NCI-H345 (cell line): Measurements from ENCODE around the gene TSHZ1.

Experiments
- DNase-seq: peaks from one replicate; lab custom pipeline; 2025; lab: John Stamatoyannopoulos, UW

The TSHZ1 gene

DNA sequence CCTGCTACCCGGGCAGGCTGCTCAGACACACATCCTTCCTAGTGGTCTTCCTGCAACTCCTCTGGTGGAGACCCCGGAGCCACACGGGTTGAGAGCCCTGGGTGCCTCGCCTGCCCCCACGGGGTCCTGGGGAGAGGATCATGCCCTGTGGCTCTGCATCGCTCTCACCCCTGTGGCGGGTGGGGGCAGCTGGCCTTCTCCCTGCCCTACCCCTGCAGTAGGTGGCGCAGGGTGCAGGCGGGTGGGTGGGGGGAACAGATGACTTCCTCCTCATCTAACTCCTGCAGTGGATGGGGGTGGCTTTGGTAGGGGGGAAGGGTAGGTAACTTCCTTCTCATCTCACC is 38.5 kb downstream of the TSHZ1 start:
- DNase-seq: no peak

DNA sequence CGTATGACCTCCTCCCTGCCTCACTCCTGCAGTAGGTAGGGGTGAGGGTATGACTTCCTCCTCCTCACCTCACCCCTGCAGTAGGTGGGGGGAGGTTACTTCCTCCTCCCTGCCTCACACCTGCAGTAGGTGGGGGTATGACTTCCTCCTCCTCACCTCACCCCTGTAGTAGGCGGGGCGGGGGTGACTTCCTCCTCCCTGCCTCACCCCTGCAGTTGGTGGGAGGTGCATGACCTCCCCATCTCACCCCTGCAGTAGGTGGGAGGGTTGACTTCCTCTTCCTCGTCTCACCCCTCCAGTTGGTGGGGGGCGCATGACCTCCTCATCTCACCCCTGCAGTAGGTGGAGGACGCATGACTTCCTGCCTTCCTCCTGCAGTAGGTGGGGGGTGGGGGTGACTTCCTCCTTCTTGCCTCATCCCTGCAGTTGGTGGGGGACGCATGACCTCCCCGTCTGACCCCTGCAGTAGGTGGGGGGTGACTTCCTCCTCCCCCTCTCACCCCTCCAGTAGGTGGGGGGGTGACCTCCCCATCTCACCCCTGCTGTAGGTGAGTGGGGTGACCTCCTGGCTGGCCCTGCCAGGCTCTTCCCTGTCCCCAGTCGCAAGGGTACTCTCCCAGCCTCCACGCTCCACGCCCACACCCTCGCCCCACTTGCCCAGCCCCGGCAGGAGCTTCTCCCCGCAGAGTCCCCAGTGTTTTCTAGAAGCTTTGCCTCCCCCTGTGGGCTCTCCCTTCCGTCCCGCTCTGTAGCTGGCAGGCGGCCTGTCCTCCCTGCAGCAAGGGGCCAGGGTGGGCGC is 39.3 kb downstream of the TSHZ1 start:
- no peak for DNase-seq

DNA sequence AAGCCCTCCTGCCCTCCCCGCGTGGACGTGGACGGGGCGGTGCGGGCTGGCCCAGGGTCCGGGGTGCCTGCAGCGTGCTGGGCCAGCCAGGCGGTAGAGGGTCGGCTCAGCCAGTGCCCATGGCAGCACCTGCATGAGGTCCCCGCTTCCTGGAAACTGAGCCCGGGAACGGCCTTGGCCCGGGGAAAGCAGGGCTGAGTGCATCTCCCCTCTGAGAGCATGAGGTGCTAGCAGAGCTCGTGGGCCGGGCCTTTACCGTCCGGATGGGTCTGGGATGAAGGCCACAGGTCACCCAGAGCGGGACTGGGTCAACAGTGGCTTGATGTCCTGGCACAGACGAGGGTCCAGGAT is 39.8 kb downstream of the TSHZ1 start:
- DNase-seq: no peak

DNA sequence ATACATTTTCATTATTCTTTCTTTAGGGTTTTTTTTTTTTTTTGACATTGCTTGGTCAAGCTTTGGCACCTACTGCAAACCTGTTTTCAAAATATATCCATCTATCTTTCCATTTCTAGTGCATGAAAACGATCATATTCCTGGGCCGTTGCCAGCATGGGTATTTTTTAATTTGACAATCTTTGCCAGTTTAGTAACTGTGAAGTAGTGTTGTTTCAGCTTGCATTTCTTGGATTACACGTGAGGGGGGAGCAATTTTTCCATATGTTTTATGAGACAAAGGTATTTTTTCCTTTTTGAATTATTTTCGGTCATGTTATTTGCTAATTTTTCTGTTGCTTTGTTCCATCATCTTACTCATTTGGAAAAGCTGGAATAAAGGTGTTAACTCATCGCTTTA is 40.9 kb downstream of the TSHZ1 start:
- no peak for DNase-seq

DNA sequence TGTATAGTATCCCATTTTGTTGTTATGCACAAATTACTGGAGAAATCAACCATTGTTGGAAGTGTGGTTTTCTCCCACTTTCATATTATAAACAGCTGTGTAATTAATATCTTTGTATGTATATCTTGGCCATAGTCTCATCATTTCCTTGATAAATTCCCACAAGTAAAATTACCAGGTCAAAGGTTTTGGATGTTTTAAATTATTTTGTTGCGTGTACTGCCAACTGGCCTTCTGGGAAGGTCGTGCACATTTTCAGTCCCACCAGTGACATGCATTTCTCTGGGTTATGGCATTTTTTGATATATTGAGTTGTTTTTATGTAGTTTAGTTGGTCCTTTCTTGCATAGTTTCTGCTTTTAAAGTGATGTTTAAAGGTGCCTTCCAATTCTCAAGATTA is 41.5 kb downstream of the TSHZ1 start:
- no peak for DNase-seq

DNA sequence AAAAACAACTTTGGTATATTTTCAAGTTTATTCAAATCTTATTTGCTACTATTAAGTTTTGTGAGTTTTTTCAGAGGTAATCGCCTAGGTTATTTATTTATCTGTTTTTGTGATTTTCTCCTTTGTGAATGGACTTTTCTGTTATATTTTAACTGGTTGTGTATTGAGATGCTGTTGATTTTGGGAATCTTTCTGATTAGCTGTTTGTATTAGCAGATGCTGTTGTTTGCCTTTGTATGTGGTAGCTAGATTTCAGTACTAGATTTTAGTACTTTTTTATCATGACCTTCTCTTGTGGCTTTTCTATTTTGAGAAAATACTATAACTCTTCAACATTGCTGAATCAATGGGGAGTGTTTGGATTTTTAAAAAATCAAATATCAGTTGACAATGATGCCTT is 42.4 kb downstream of the TSHZ1 start:
- no peak for DNase-seq

DNA sequence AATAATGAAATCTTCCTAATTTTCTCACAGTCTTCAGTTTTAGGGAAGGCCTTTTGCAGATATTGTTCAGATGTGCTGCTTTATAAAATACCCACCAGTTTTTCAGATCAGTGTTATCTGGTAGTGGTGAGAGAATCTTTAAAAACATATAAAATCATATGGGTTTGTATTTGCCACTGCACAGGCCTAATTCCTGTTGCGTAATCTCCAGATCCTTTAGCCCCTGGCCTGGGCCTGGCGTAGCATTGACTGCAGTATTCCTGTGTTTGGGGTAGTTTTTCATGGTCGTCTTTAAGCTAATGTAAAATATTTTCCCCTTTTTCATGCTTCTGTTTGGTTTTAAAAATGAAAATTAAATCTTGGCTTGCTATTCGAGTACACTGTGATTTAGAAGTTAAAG is 43.2 kb downstream of the TSHZ1 start:
- no peak for DNase-seq

DNA sequence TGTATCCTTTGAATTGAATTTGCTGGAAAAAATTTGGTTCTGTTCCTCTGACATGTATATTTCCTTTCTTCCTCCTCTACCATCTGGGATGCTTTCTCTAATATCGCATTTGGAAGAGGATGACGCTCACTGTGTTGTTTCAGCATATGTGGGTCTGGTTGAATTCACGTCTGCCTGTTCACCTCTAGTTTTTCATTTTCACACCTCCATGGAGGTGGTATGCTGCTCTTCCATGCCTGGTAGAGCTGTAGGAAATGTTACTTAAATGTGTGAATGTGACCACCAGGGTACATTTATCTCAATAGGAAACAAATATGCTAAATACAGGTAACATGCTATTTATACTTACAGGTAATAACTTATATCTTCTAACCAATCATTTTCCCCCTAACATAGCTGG is 44.5 kb downstream of the TSHZ1 start:
- DNase-seq: no peak

DNA sequence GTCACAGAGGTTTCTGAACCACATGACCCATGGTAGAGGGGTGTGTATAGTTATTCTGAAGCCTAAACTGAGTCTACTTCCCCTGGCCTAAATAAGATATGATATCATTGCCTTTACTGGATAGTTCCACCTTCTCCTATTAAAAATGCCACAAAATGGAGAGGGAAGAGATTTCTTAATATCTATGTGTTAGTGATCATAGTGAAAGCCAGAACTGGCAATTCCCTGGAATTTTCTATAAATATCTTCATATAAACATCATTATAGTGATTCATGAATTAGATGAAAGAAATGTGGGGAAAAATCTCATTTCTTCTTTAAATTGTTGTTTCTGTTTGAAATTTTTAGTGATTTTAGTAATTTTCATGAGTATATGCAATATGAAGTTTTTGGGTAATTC is 45.8 kb downstream of the TSHZ1 start:
- DNase-seq: no peak

DNA sequence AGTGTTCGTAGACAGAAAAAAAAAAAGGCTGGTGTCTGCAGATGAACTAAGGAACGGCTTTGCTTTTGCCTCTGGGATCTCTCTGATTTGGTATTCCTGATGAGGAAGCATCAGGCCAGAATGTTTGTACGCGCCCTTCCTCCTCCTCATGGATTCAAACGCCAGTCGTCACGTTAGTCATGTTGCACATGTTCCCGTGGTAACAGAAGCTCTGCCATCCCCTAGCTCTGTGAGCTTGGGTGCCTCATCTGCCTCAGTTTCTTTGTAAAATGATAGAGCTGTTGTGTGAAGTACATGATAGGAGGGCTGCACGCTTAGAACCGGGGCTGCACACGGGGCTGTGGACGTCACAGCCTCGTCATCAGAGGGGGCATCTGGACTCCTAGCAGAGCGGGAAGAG is 47.0 kb downstream of the TSHZ1 start:
- no peak for DNase-seq

DNA sequence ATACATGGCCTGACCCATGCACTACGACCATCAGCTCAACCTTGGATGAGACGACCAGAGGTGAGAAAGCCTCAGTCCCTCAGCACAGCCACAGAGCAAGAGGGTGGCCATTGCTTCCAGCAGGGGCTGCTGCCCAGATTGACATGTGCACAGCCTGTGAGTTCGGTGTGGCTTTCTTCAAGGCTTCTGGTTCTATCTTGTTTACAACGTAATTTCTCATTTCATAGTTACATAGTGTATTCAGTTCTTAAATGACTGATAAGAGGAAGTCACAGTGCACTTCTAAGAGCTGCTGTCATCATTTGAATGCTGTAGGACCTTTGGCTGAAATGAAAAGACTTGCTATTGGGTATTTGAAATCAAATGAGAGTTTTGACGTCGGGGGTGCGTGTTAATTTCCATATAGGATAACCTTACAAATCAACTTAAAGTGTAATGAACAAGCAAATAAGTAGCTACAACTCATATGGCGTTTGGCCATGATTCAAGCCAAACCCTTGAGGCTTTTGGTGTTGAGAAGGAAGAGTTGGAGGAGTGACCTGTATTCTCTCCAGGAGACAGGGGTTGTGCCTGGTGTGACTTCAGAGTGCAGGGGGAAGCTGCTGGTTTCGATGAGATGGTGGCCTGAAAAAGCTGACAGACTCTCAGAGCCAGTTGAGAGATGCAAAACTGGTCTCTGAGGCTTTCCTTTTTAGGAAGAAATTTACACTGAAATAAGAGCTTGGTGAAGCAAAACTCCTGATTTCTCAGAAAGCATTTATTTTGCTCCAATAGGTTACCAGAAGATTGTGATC is 51.0 kb downstream of the TSHZ1 start:
- no peak for DNase-seq

DNA sequence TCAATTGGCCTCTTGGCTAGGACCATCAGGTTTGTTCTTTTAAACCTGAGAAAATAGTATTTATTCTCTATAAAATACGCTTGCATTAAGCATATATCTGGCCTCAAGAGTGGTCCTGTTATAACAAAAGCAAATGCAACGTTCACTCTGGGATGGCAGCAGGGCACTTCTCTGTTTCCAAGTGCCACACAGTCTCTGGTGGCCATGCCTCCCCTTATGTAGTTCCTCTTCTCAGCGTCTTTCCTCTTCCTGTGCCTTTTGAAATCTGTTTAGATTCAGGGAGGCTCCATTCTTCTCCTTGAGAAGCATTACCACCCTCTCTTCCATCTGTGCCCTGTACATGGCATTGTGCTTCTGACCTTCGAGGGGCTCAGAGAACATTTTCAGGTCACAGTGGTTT is 51.9 kb downstream of the TSHZ1 start:
- DNase-seq: no peak

DNA sequence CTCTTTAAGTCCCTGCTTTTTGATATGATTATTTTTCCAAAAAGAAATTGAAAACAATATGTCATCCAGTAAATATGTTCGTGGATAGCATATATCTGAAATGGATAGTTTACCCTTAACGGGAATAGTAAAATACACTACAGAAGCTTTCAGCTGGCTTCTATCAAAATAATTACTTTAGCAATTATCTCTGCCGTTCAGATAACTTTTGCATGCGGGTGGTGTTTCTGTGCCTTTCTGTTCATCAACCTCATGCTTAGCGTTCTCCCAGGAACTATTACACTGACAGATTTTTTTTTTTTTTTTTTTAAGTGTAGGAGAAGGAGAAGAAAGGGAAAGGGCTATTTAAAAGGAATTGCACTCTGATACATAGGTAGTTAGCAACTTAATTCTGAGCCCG is 53.6 kb downstream of the TSHZ1 start:
- DNase-seq: no peak

DNA sequence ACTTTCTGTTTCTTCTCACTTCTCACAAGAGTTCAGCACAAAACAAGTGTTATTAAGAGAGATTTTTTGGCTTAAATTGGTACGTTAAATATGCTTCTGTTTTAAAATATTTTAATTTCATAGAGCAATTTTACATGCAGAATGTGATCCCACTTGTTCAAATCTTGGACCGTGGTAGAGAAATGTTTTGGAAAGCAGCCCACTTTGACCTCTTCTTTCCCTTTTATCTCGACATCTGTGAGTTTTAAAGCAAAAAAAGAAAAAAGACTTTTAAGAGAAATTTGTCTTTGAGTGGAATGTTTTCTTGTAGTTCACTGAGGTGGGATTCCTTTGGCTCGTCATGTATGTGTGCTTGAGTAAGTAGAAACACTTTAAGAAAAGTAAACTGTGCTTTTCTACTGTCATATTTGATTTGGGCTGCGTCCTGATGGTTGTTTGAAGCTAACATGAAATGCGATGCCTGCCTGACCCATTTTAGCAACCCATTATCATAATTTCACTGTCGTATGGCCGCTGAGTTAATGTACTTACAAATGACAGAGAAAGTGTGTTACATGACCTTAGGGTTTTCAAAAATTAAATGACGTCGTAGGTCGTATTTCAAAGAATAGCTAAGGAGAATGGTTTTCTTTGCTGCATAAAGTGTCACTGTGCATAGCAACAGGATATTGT is 54.5 kb downstream of the TSHZ1 start:
- DNase-seq: no peak

DNA sequence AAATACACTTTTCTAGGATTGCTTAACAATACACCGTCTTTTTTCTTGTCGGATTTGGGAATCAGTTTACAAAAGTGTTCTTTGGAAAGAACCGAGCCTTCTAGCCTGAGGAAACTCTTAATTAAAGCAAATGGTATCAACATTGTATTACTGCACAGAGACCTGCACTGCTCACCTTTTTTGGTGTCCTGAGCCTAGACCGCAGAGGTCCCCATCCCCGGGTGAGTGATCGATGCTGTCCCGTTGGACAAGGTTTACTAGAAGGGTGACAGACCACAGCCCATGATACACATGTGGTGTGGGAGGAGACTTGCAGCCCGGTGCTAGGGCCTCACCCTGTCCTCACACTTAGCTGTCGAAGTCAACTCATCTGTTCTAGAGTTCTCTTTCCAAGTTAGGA is 55.3 kb downstream of the TSHZ1 start:
- DNase-seq: no peak

DNA sequence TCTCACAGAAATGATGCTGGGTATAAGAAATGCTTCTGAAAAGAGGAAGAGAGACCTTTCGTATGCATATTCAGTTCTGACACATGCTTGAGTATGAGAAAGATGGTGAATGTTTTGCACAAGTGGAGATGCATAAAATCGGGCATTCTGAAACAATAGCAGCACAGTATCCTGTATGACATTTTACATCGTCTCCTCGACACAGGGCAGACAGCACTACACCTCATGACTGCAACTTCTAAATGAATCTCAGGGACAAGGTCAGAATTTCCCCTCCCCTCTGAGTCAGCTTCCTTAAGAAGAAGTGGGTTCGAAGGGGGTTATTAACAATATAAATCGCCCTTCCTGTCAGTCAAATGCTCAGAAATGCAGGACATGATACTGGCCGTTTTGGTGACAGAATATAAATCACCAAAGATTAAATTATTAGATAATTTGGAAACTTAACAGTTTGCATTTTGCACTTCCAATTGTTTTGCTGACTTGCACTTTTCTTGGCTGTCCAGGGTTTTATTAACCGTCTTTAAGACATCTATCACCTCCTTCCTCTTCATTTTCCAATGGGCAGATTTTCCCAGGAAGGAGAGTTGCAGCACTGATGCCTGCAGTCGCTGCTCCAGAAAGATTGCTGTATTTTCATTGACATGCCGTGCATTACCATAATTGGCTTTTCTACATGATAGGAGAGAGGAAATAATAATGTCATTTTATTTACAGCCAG is 57.2 kb downstream of the TSHZ1 start:
- no peak for DNase-seq

DNA sequence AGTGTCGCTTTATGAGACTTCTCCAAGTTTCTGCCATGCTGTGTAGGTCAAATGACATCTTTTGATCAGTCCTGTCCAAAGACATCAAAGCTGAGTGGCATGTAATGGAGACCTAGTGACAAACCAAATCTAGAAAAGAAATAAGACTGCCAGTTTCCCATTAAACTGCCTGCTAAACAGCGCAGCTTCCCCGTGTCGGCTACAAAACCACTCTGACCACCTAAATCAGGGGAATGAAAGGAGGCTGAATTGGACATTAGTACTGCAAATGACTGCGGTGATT is 57.7 kb downstream of the TSHZ1 start:
- DNase-seq: no peak

DNA sequence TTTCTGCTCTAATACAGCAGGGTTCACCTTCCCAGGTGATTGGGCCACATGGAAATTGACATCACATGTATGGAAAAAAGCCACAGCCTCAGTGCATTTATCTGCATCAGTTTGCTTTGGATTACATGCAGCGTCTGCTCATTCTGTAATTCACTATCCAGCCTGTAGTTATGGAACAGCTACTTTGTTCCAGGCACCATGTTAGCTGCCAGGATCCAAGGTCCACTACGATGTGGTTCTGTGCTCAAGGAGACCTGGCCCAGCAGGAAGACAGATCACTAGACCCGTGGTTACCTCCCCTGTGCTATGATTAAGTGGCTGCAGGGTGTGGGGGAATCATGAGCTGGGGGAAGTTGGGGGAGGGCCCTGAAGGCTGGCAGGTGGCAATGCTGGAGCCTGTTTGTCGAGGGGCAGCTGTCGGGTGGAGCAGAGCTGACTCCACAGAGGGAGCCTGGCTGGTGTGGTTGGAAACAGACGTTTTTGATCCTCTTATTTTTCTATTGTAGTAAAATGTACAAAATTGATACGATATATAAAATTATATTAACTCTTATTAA is 58.6 kb downstream of the TSHZ1 start:
- peak; percentile 26 for DNase-seq

DNA sequence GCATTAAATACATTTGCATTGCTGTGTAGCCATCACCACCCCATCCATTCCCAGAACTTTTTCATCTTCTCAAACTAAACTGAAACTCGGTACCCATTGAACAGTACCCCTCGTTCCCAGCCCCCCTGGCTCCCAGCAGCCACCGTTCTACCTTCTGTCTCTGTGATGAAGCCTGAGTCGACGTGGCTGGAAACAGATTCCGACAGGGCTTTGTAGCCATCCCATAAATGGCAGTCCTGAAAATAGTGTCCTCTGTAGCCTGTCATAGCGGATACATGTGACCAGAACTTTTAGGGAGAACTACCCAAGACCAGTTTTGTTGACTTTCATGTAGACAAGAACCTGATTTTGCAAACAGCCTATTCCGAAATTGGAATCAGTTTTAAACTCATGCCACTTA is 59.1 kb downstream of the TSHZ1 start:
- DNase-seq: no peak

DNA sequence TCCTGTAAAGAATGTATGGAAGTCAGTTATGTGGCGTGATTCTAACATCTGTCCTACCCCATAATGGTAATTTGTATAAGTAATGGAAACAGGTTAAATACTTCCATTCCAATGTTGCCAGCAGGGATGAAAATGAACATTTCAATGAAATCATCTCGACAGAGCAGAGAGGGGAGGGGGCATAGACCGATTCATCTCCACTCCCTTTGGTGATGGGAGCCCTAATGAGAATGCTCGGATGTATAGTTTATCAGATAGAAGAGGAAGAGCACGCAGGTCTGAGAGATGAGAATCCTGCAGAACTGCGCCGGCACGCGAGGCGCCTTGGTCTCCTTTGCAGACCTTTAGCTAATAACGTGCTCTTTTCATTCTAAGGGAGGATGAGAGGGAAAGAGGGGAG is 61.4 kb downstream of the TSHZ1 start:
- no peak for DNase-seq

DNA sequence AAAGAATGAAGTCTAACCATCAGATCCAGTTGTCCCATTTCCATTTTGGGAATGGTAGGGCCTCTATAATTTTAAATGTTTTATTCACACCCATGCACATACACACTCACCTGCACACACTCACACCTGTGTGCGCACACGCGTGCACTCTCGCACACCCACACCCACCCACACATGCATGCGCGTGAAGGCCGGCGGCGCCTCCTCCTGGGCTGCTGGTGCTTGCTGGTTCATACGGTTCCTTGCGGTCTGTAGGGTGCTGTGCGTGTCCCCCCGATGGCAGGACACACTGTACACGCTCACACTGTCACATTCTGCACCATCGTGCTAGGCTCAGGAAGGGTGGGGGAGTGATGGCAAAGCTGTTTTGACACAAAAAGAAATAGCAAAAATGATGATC is 63.2 kb downstream of the TSHZ1 start:
- DNase-seq: no peak

DNA sequence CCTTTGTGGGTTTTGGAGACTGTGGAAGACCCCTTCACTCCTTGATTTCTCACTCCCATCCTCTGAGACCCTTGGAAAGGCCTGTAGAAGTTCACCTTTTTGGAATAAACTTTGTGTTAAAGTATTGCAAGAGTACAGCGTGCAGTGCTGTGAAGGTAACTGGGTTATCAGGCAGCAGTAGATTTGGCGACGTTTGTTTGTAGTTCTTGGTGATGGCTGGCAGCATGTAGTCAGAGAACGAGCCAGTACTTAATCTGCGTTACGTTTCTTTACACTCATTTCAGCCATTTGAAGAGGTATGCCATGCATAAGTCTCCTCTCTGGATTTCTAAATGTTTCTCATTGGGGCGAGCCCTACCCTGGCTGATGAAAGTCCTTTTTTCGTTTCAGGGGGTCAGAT is 64.6 kb downstream of the TSHZ1 start:
- no peak for DNase-seq
